Measurements from ENCODE around the gene DVL3. TPM values are rescaled to one million over a fixed set of nuclear protein-coding genes. Genes with fewer than 3 reads are reported as not detected.

The DVL3 gene
- total RNA-seq, 1 experiment from 2014 or later, result 108 TPM

- Histone ChIP-seq H4K20me1 (ENCODE audit: insufficient read depth) (no peaks in the 10 kb centered on the region), H3K36me3 (ENCODE audit: low read depth) (no peaks in the 10 kb centered on the region), H3K9me3 (ENCODE audit: insufficient read depth, low read depth) (no peaks in the 10 kb centered on the region), H3K27me3 (ENCODE audit: insufficient read depth, low read depth) (peaks cover 14% of the 10 kb centered on the region), H3F3A (ENCODE audit: insufficient read depth, low read depth) (no peaks in the 10 kb centered on the region), H3K79me2 (ENCODE audit: low read depth) (no peaks in the 10 kb centered on the region), H3K9me2 (ENCODE audit: insufficient read depth) (no peaks in the 10 kb centered on the region), H3K4me3 (no peak overlapping the region), H3K4me1 (replicated peaks; ENCODE audit: insufficient read depth) (no peaks in the 10 kb centered on the region), H3K27ac (no peak overlapping the region), H3K4me2 (no peak overlapping the region), H2AFZ (no peak overlapping the region)
- no TSS peak for BruUV-seq (replicated peaks)
- no peak for DNase-seq
- ChIA-PET POLR2A (ENCODE audit: unreplicated experiment) (no interaction called here), CTCF (no interaction called here)
- no peak for TF ChIP-seq CTCF (conservative IDR thresholded peaks at IDR 0.05)
- no peak for TF ChIP-seq EZH2 (IDR thresholded peaks at IDR 0.05; ENCODE audit: low read depth)
- intact Hi-C loops (cut with micrococcal nuclease; ENCODE audit: unreplicated experiment), result no loop called here
Observed at GRCh38 chr3:184211718-184212117, 56.5 kb downstream of the DVL3 start.

- ChIA-PET CTCF (no interaction called here), POLR2A (ENCODE audit: unreplicated experiment) (no interaction called here)
- Histone ChIP-seq H2AFZ (no peak overlapping the region), H3K4me3 (no peak overlapping the region), H3K4me1 (replicated peaks; ENCODE audit: insufficient read depth) (no peaks in the 10 kb centered on the region), H3K9me2 (ENCODE audit: insufficient read depth) (no peaks in the 10 kb centered on the region), H3K4me2 (no peak overlapping the region), H3K27ac (no peak overlapping the region), H3K79me2 (ENCODE audit: low read depth) (no peaks in the 10 kb centered on the region), H4K20me1 (ENCODE audit: insufficient read depth) (no peaks in the 10 kb centered on the region), H3K36me3 (ENCODE audit: low read depth) (no peaks in the 10 kb centered on the region), H3K9me3 (ENCODE audit: insufficient read depth, low read depth) (no peaks in the 10 kb centered on the region), H3K27me3 (ENCODE audit: insufficient read depth, low read depth) (0 out of 2 replicates have a peak, but pooled peaks cover 4% of the 10 kb centered on the region), H3F3A (ENCODE audit: insufficient read depth, low read depth) (no peaks in the 10 kb centered on the region)
- BruUV-seq (replicated peaks), result no TSS peak
- intact Hi-C loops (cut with micrococcal nuclease; ENCODE audit: unreplicated experiment), result no loop called here
- no peak for TF ChIP-seq CTCF (conservative IDR thresholded peaks at IDR 0.05)
- no peak for TF ChIP-seq EZH2 (IDR thresholded peaks at IDR 0.05; ENCODE audit: low read depth)
- no peak for DNase-seq
Observed at GRCh38 chr3:184218814-184219213, 63.6 kb downstream of the DVL3 start.

GRCh38 chr3:184222521-184222920 is 67.3 kb downstream of the DVL3 start:
- peaks cover 15% of the 10 kb centered on the region; the same call in 1 of the 2 replicates for H3K27me3 ChIP-seq (ENCODE audit: insufficient read depth, low read depth)
- ChIA-PET POLR2A (ENCODE audit: unreplicated experiment) (no interaction called here), CTCF (interaction anchor here (0.7 kb wide), 1 partner anchor 95 kb away, joined by 3 read pairs; no protein-coding TSS in a partner anchor)
- no peak overlapping the region for H3K4me2 ChIP-seq
- intact Hi-C loops (cut with micrococcal nuclease; ENCODE audit: unreplicated experiment), result no loop called here
- no peaks in the 10 kb centered on the region for H3F3A ChIP-seq (ENCODE audit: insufficient read depth, low read depth)
- H3K4me3 ChIP-seq, result no peak overlapping the region
- DNase-seq, result peak in 1 of 2 experiments; percentile 52
- no peaks in the 10 kb centered on the region for H3K9me2 ChIP-seq (ENCODE audit: insufficient read depth)
- no peaks in the 10 kb centered on the region for H3K9me3 ChIP-seq (ENCODE audit: insufficient read depth, low read depth)
- H2AFZ ChIP-seq, result no peak overlapping the region
- BruUV-seq (replicated peaks), result no TSS peak
- H3K79me2 ChIP-seq (ENCODE audit: low read depth), result no peaks in the 10 kb centered on the region
- H3K4me1 ChIP-seq (replicated peaks; ENCODE audit: insufficient read depth), result no peaks in the 10 kb centered on the region
- H4K20me1 ChIP-seq (ENCODE audit: insufficient read depth), result no peaks in the 10 kb centered on the region
- H3K27ac ChIP-seq, result no peak overlapping the region
- no peaks in the 10 kb centered on the region for H3K36me3 ChIP-seq (ENCODE audit: low read depth)
- TF ChIP-seq CTCF (conservative IDR thresholded peaks at IDR 0.05), result no peak
- TF ChIP-seq EZH2 (IDR thresholded peaks at IDR 0.05; ENCODE audit: low read depth), result no peak

Other genes with a start within 250 kb of the DVL3 start
- 133 and 151 TPM in 2 replicates for gene ABCC5, start 137.5 kb upstream of the DVL3 start, total RNA-seq (2021)
- gene HTR3D, start 123.6 kb upstream of the DVL3 start, total RNA-seq (2021), result not detected in 2 replicates
- not detected in 2 replicates for gene HTR3C, start 102.3 kb upstream of the DVL3 start, total RNA-seq (2021)
- not detected in 2 replicates for gene HTR3E, start 58.3 kb upstream of the DVL3 start, total RNA-seq (2021)
- gene EIF2B5, start 20.0 kb upstream of the DVL3 start, total RNA-seq (2021), result 45.7 and 54.1 TPM in 2 replicates
- gene AP2M1, start 19.5 kb downstream of the DVL3 start, total RNA-seq (2021), result 586 and 606 TPM in 2 replicates
- gene ABCF3, start 30.8 kb downstream of the DVL3 start, total RNA-seq (2021), result 98.8 and 137 TPM in 2 replicates
- gene VWA5B2, start 74.2 kb downstream of the DVL3 start, total RNA-seq (2021), result 0.53 and 0.76 TPM in 2 replicates
- 81.1 and 95.1 TPM in 2 replicates for gene ALG3, start 93.6 kb downstream of the DVL3 start, total RNA-seq (2021)
- 11.7 and 12.1 TPM in 2 replicates for gene EEF1AKMT4, start 94.3 kb downstream of the DVL3 start, total RNA-seq (2021)
- gene CAMK2N2, start 106.2 kb downstream of the DVL3 start, total RNA-seq (2021), result 2.2 and 2.6 TPM in 2 replicates
- gene ECE2, start 120.6 kb downstream of the DVL3 start, total RNA-seq (2021), result not detected in 2 replicates
- gene PSMD2, start 143.9 kb downstream of the DVL3 start, total RNA-seq (2021), result 521 and 788 TPM in 2 replicates
- 657 and 721 TPM in 2 replicates for gene EIF4G1, start 159.2 kb downstream of the DVL3 start, total RNA-seq (2021)
- gene FAM131A, start 182.2 kb downstream of the DVL3 start, total RNA-seq (2021), result 25.5 and 28.2 TPM in 2 replicates
- gene CLCN2, start 206.2 kb downstream of the DVL3 start, total RNA-seq (2021), result 27.1 and 33.0 TPM in 2 replicates
- gene POLR2H, start 206.3 kb downstream of the DVL3 start, total RNA-seq (2021), result 153 and 167 TPM in 2 replicates
- not detected in 2 replicates for gene THPO, start 222.8 kb downstream of the DVL3 start, total RNA-seq (2021)
- gene CHRD, start 224.7 kb downstream of the DVL3 start, total RNA-seq (2021), result not detected in 2 replicates

All from PC-9 (cell line).